SK-N-SH (cell line): Measurements from ENCODE around the gene MUC5AC. TPM values are rescaled to one million over a fixed set of nuclear protein-coding genes. Genes with fewer than 3 reads are reported as not detected.
A peak's percentile ranks its signal among the peaks of the same experiment; 100 is the strongest.

Source experiments
- CTCF ChIA-PET: fragments of 300-600, 350-600 bp; formaldehyde crosslinking; extraction: SDS; loops from one replicate; lab custom pipeline; 2021; lab: Yijun Ruan, JAX
- POLR2A ChIA-PET: fragments of 350-600 bp; sonication (Branson Sonifier 250); formaldehyde crosslinking; extraction: SDS; loops from one replicate; lab custom pipeline; 2020; ENCODE audit warnings: antibody characterized with exemption, inconsistent platforms; lab: Yijun Ruan, JAX
- DNase-seq: peaks from one replicate; pipeline ENCODE4 v3.0.0; 2012
- H2AFZ ChIP-seq: fragments of 200-600 bp; sonication (generic); 2 replicates; pipeline ENCODE4 v1.8.1; 2016; ENCODE audit warnings: antibody characterized with exemption, mild to moderate bottlenecking, low read depth
- H3F3A ChIP-seq: fragments of 200-600 bp; sonication (generic); replicated peaks from 2 replicates; pipeline ENCODE3; 2016; ENCODE audit warnings: antibody characterized with exemption, mild to moderate bottlenecking; ENCODE audit not compliant: insufficient read depth
- H3K27ac ChIP-seq, 2 experiments: fragments of 200-500 bp in 1 of 2; fragments of 200-600 bp in 1 of 2; sonication (Bioruptor generic) in 1 of 2; sonication (generic), shearing (Covaris generic) in 1 of 2; 2 replicates each; pipeline versions ENCODE4 v1.5.1 to v1.6.1; 2014 to 2016; ENCODE audit warnings: low read depth in 2 of 2, inconsistent platforms in 1 of 2, low read length in 1 of 2, mild to moderate bottlenecking in 1 of 2, mixed read lengths in 1 of 2
- H3K27me3 ChIP-seq: fragments of 200-600 bp; sonication (generic), shearing (Covaris generic); 2 replicates; pipeline ENCODE4 v1.6.1; 2016; ENCODE audit warnings: mixed run types; ENCODE audit not compliant: insufficient read depth
- H3K36me3 ChIP-seq, 2 experiments: fragments of 200-500 bp in 1 of 2; fragments of 200-600 bp in 1 of 2; sonication (Bioruptor generic) in 1 of 2; sonication (generic) in 1 of 2; replicated peaks in 1 of 2; 2 replicates each; pipeline versions ENCODE3 to v1.5.1; 2014 to 2016; ENCODE audit warnings: low read length in 1 of 2, mild to moderate bottlenecking in 1 of 2; ENCODE audit not compliant: insufficient read depth in 2 of 2, control insufficient read depth in 1 of 2
- H3K4me1 ChIP-seq, 2 experiments: fragments of 200-500 bp in 1 of 2; fragments of 200-600 bp in 1 of 2; sonication (Bioruptor generic) in 1 of 2; sonication (generic), shearing (Covaris generic) in 1 of 2; 2 replicates each; pipeline versions ENCODE4 v1.5.1 to v1.6.1; 2014 to 2016; ENCODE audit warnings: low read depth in 1 of 2, low read length in 1 of 2, mixed run types in 1 of 2; ENCODE audit not compliant: insufficient read depth in 2 of 2, control insufficient read depth in 1 of 2
- H3K4me2 ChIP-seq: fragments of 200-600 bp; sonication (generic), shearing (Covaris generic); 2 replicates; pipeline ENCODE4 v1.6.1; 2017; ENCODE audit warnings: mixed run types
- H3K4me3 ChIP-seq, 2 experiments: fragments of 200-500 bp in 1 of 2; fragments of 200-600 bp in 1 of 2; sonication (Bioruptor generic) in 1 of 2; sonication (generic), shearing (Covaris generic) in 1 of 2; 2 replicates each; pipeline versions ENCODE4 v1.5.1 to v1.8.1; 2014 to 2016; ENCODE audit warnings: low read depth in 2 of 2, inconsistent platforms in 1 of 2, low read length in 1 of 2, mild to moderate bottlenecking in 1 of 2, mixed read lengths in 1 of 2, moderate library complexity in 1 of 2
- H3K79me2 ChIP-seq: fragments of 200-600 bp; sonication (generic); 2 replicates; pipeline ENCODE4 v1.8.1; 2017; ENCODE audit warnings: mild to moderate bottlenecking; ENCODE audit not compliant: insufficient read depth
- H3K9ac ChIP-seq: fragments of 200-600 bp; sonication (generic); 2 replicates; pipeline ENCODE4 v1.6.1; 2017; ENCODE audit warnings: mixed run types
- H3K9me2 ChIP-seq: fragments of 200-600 bp; sonication (generic); 2 replicates; pipeline ENCODE4 v1.6.1; 2017; ENCODE audit warnings: mixed run types
- H3K9me3 ChIP-seq: fragments of 200-600 bp; sonication (generic); 2 replicates; pipeline ENCODE4 v1.6.1; 2017; ENCODE audit warnings: mixed run types, mild to moderate bottlenecking, moderate library complexity
- H4K20me1 ChIP-seq: fragments of 200-600 bp; sonication (generic); 2 replicates; pipeline ENCODE4 v1.6.1; 2017; ENCODE audit warnings: mild to moderate bottlenecking, mixed run types; ENCODE audit not compliant: insufficient read depth
- FOXJ3 ChIP-seq: sonication (generic); formaldehyde crosslinking; IDR thresholded peaks from 2 replicates; pipeline ENCODE4 v1.5.1; 2020; ENCODE audit warnings: mild to moderate bottlenecking, missing genetic modification reagents
- GATA2 ChIP-seq: sonication (generic); formaldehyde crosslinking; IDR thresholded peaks from 2 replicates; pipeline ENCODE4 v1.5.0; 2020; ENCODE audit warnings: mild to moderate bottlenecking, missing genetic modification reagents
- MEF2A ChIP-seq: IDR thresholded peaks from 2 replicates; pipeline ENCODE4 v1.4.0; 2012; ENCODE audit warnings: low read depth, borderline replicate concordance
- MXI1 ChIP-seq: IDR thresholded peaks from 2 replicates; pipeline ENCODE4 v1.6.1; 2012; ENCODE audit warnings: mild to moderate bottlenecking, low read depth, low read length, improper control_type of control experiment
- NFIC ChIP-seq: IDR thresholded peaks from 2 replicates; pipeline ENCODE4 v1.4.0; 2012; ENCODE audit warnings: borderline replicate concordance
- NRF1 ChIP-seq: IDR thresholded peaks from 2 replicates; pipeline ENCODE4 v1.6.1; 2012; ENCODE audit warnings: low read depth, mild to moderate bottlenecking, low read length
- TEAD4 ChIP-seq: IDR thresholded peaks from 2 replicates; pipeline ENCODE4 v1.4.0; 2012; ENCODE audit warnings: mild to moderate bottlenecking, borderline replicate concordance; ENCODE audit not compliant: insufficient read depth
- ZBTB33 ChIP-seq: IDR thresholded peaks from 2 replicates; pipeline ENCODE4 v1.4.0; 2012; ENCODE audit warnings: low read depth, borderline replicate concordance
- WGBS: methylation state at CpG from one replicate; pipeline ENCODE4 v1.1.6; 2017; ENCODE audit warnings: low lambda C conversion rate; 5-methylcytosine and 5-hydroxymethylcytosine counted together
- polyA plus RNA-seq, 3 experiments: library from polyadenylated mRNA; depleted of rRNA; stranded (reverse); fragments of >200 nt; gene quantifications; 2 replicates each; pipeline ENCODE4 v1.2.3, GENCODE V29; 2012
- TF ChIP-seq, protein P1 (sequence below): fragments of 150-350 bp; IDR thresholded peaks from 2 replicates; pipeline ENCODE4 v1.6.1; 2016; ENCODE audit warnings: mild to moderate bottlenecking, low read depth, low read length
- TF ChIP-seq, protein P2 (sequence below): IDR thresholded peaks from 2 replicates; pipeline ENCODE4 v1.6.1; 2012; ENCODE audit warnings: mild to moderate bottlenecking, low read depth, low read length, moderate library complexity

Gene MUC5AC
- polyA plus RNA-seq, 1 of the 3 experiments (the other 2 are of a cell fraction) = not detected

DNA sequence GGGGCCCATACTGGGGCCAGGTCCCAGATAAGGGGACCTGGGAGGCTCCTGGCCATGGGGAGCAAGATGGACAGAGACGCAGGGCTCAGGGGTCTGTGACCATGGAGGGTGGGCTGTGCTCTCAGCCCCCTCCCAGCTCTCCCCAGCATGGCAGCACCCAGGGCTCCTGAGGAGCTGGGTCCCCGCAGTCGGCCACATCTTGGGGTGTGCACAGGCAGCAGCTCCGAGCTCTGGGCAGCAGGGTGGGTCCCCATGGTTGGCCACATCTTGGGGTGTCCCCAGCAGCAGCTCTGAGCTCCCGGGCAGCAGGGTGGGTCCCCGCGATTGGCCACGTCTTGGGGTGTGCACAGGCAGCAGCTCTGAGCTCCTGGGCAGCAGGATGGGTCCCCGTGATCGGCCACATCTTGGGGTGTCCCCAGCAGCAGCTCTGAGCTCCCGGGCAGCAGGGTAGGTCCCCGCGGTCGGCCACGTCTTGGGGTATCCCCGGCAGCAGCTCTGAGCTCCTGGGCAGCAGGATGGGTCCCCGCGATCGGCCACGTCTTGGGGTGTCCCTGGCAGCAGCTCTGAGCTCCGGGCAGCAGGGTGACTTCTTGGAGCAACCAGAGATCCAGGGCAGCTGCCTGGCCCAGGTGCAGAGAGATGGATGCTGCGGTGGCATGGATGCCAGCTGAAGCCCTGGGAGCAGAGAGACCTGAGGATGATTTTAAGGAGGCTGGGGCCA is 46.8 kb downstream of the MUC5AC start:
- Histone ChIP-seq H3K4me3 (no peak overlapping the region), H3K4me2 (no peak overlapping the region), H3K36me3 (no peaks in the 10 kb centered on the region), H4K20me1 (no peaks in the 10 kb centered on the region), H3K9ac (no peak overlapping the region), H3F3A (no peaks in the 10 kb centered on the region), H3K27me3 (peaks cover 4% of the 10 kb centered on the region; the same call in 1 of the 2 replicates), H3K9me2 (no peaks in the 10 kb centered on the region), H3K9me3 (no peaks in the 10 kb centered on the region), H3K79me2 (no peaks in the 10 kb centered on the region), H2AFZ (no peak overlapping the region), H3K4me1 (peaks cover 0 to 5% of the 10 kb centered on the region in 2 experiments; a peak in 1 of 4 replicates), H3K27ac (no peak overlapping the region)
- CTCF ChIA-PET = interaction anchor here (0.7 to 5.9 kb wide), 4 partner anchors 16 to 891 kb away, joined by 3 to 38 read pairs (median 4); no protein-coding TSS in a partner anchor
- peak; percentile 17 for DNase-seq
- POLR2A ChIA-PET = no interaction called here
- TF ChIP-seq FOXJ3 (CRISPR knock-in tag) = no peak
- no peak for TF ChIP-seq MXI1
- TF ChIP-seq, protein P1, sequence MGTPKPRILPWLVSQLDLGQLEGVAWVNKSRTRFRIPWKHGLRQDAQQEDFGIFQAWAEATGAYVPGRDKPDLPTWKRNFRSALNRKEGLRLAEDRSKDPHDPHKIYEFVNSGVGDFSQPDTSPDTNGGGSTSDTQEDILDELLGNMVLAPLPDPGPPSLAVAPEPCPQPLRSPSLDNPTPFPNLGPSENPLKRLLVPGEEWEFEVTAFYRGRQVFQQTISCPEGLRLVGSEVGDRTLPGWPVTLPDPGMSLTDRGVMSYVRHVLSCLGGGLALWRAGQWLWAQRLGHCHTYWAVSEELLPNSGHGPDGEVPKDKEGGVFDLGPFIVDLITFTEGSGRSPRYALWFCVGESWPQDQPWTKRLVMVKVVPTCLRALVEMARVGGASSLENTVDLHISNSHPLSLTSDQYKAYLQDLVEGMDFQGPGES = no peak
- no peak for TF ChIP-seq MEF2A
- 10% methylated on average over 6 of the region's 22 CpGs for WGBS

GRCh38 chr11:1205121-1205986 is 47.6 kb downstream of the MUC5AC start:
- H3K36me3 ChIP-seq = no peaks in the 10 kb centered on the region
- H3K27ac ChIP-seq = no peak overlapping the region
- WGBS = 47% methylated on average over 22 of the region's 35 CpGs
- peak; percentile 15 for DNase-seq
- TF ChIP-seq MEF2A (no peak), TEAD4 (no peak), NFIC (no peak), NRF1 (no peak)
- H3K9ac ChIP-seq = no peak overlapping the region
- H3K4me1 ChIP-seq = no peaks in the 10 kb centered on the region; a peak in 1 of 4 replicates
- CTCF ChIA-PET = interaction anchor here (1.1 to 5.9 kb wide), 2 partner anchors 52 to 310 kb away, joined by 3 to 38 read pairs; no protein-coding TSS in a partner anchor
- no peak overlapping the region for H3K4me3 ChIP-seq
- H3K27me3 ChIP-seq = no peaks in the 10 kb centered on the region
- H2AFZ ChIP-seq = no peak overlapping the region
- POLR2A ChIA-PET = no interaction called here
- H3K9me3 ChIP-seq = no peaks in the 10 kb centered on the region
- H3K9me2 ChIP-seq = no peaks in the 10 kb centered on the region
- no peaks in the 10 kb centered on the region for H3F3A ChIP-seq
- H3K4me2 ChIP-seq = no peak overlapping the region
- H3K79me2 ChIP-seq = no peaks in the 10 kb centered on the region
- no peaks in the 10 kb centered on the region for H4K20me1 ChIP-seq

GRCh38 chr11:1205987-1206331 is 48.2 kb downstream of the MUC5AC start:
- no peaks in the 10 kb centered on the region for H3K9me2 ChIP-seq
- no peak overlapping the region for H3K27ac ChIP-seq
- ChIA-PET CTCF (no interaction called here), POLR2A (no interaction called here)
- no peak overlapping the region for H3K9ac ChIP-seq
- no peak overlapping the region for H2AFZ ChIP-seq
- H3K79me2 ChIP-seq = no peaks in the 10 kb centered on the region
- H3K4me2 ChIP-seq = no peak overlapping the region
- no peaks in the 10 kb centered on the region for H3K36me3 ChIP-seq
- H4K20me1 ChIP-seq = no peaks in the 10 kb centered on the region
- no peaks in the 10 kb centered on the region; a peak in 1 of 4 replicates for H3K4me1 ChIP-seq
- no peaks in the 10 kb centered on the region for H3F3A ChIP-seq
- no peak overlapping the region for H3K4me3 ChIP-seq
- no peaks in the 10 kb centered on the region; the same call in 1 of the 2 replicates for H3K9me3 ChIP-seq
- peak; percentile 13 for DNase-seq
- 71% methylated on average over 8 of the region's 8 CpGs for WGBS
- H3K27me3 ChIP-seq = no peaks in the 10 kb centered on the region
- TF ChIP-seq, protein P2, sequence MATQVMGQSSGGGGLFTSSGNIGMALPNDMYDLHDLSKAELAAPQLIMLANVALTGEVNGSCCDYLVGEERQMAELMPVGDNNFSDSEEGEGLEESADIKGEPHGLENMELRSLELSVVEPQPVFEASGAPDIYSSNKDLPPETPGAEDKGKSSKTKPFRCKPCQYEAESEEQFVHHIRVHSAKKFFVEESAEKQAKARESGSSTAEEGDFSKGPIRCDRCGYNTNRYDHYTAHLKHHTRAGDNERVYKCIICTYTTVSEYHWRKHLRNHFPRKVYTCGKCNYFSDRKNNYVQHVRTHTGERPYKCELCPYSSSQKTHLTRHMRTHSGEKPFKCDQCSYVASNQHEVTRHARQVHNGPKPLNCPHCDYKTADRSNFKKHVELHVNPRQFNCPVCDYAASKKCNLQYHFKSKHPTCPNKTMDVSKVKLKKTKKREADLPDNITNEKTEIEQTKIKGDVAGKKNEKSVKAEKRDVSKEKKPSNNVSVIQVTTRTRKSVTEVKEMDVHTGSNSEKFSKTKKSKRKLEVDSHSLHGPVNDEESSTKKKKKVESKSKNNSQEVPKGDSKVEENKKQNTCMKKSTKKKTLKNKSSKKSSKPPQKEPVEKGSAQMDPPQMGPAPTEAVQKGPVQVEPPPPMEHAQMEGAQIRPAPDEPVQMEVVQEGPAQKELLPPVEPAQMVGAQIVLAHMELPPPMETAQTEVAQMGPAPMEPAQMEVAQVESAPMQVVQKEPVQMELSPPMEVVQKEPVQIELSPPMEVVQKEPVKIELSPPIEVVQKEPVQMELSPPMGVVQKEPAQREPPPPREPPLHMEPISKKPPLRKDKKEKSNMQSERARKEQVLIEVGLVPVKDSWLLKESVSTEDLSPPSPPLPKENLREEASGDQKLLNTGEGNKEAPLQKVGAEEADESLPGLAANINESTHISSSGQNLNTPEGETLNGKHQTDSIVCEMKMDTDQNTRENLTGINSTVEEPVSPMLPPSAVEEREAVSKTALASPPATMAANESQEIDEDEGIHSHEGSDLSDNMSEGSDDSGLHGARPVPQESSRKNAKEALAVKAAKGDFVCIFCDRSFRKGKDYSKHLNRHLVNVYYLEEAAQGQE = no peak
- TF ChIP-seq GATA2 = no peak
- TF ChIP-seq ZBTB33 = no peak
